ENCODE results near the gene BEND5.

BEND5 gene

GRCh38 chr1:48679859-48680258 lies 96.8 kb downstream of the BEND5 start (continued):
- TF ChIP-seq ZNF560 (tag by site-specific recombination; IDR thresholded peaks at IDR 0.05; ENCODE audit: borderline replicate concordance), result no peak

- ChIA-PET CTCF (interaction anchor here (0.7 to 4.0 kb wide), 9 partner anchors 10 to 139 kb away, joined by 3 to 48 read pairs (median 5); no protein-coding TSS in a partner anchor), POLR2A (no interaction called here)
- TF ChIP-seq ZFP3 (tag by site-specific recombination; IDR thresholded peaks at IDR 0.05; ENCODE audit: low read depth) (no peak), ZSCAN23 (tag by site-specific recombination; IDR thresholded peaks at IDR 0.05) (no peak), MZF1 (tag by site-specific recombination; IDR thresholded peaks at IDR 0.05; ENCODE audit: borderline replicate concordance) (no peak), ZFHX2 (tag by site-specific recombination; conservative IDR thresholded peaks at IDR 0.05) (no peak), ZSCAN16 (tag by site-specific recombination; IDR thresholded peaks at IDR 0.05) (no peak), ZNF302 (tag by site-specific recombination; IDR thresholded peaks at IDR 0.05; ENCODE audit: low read depth) (no peak), ZNF544 (tag by site-specific recombination; IDR thresholded peaks at IDR 0.05) (no peak), CTCF (tag by site-specific recombination; IDR thresholded peaks at IDR 0.05) (no peak), ZNF530 (tag by site-specific recombination; IDR thresholded peaks at IDR 0.05; ENCODE audit: low read depth) (no peak), RBAK (tag by site-specific recombination; IDR thresholded peaks at IDR 0.05) (no peak), ZNF175 (tag by site-specific recombination; IDR thresholded peaks at IDR 0.05) (no peak), ZNF768 (tag by site-specific recombination; IDR thresholded peaks at IDR 0.05) (no peak), ZBTB10 (tag by site-specific recombination; IDR thresholded peaks at IDR 0.05) (no peak)
- TF ChIP-seq, protein P1, sequence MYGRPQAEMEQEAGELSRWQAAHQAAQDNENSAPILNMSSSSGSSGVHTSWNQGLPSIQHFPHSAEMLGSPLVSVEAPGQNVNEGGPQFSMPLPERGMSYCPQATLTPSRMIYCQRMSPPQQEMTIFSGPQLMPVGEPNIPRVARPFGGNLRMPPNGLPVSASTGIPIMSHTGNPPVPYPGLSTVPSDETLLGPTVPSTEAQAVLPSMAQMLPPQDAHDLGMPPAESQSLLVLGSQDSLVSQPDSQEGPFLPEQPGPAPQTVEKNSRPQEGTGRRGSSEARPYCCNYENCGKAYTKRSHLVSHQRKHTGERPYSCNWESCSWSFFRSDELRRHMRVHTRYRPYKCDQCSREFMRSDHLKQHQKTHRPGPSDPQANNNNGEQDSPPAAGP (tag by site-specific recombination; IDR thresholded peaks at IDR 0.05), result no peak
- TF ChIP-seq, protein P2, sequence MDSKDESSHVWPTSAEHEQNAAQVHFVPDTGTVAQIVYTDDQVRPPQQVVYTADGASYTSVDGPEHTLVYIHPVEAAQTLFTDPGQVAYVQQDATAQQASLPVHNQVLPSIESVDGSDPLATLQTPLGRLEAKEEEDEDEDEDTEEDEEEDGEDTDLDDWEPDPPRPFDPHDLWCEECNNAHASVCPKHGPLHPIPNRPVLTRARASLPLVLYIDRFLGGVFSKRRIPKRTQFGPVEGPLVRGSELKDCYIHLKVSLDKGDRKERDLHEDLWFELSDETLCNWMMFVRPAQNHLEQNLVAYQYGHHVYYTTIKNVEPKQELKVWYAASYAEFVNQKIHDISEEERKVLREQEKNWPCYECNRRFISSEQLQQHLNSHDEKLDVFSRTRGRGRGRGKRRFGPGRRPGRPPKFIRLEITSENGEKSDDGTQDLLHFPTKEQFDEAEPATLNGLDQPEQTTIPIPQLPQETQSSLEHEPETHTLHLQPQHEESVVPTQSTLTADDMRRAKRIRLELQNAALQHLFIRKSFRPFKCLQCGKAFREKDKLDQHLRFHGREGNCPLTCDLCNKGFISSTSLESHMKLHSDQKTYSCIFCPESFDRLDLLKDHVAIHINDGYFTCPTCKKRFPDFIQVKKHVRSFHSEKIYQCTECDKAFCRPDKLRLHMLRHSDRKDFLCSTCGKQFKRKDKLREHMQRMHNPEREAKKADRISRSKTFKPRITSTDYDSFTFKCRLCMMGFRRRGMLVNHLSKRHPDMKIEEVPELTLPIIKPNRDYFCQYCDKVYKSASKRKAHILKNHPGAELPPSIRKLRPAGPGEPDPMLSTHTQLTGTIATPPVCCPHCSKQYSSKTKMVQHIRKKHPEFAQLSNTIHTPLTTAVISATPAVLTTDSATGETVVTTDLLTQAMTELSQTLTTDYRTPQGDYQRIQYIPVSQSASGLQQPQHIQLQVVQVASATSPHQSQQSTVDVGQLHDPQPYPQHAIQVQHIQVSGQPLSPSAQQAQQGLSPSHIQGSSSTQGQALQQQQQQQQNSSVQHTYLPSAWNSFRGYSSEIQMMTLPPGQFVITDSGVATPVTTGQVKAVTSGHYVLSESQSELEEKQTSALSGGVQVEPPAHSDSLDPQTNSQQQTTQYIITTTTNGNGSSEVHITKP (tag by site-specific recombination; IDR thresholded peaks at IDR 0.05), result no peak
- Histone ChIP-seq H3K4me3 (ENCODE audit: low read depth, low read length) (no peak overlapping the region), H3K27ac (ENCODE audit: extremely low read depth, low read depth, low read length) (no peak overlapping the region), H3K36me3 (ENCODE audit: control insufficient read depth in 2 of 2, insufficient read depth in 1 of 2, low read length in 2 of 2) (no peaks in the 10 kb centered on the region), H3K9me3 (ENCODE audit: control insufficient read depth, insufficient read depth, low read depth, low read length) (no peaks in the 10 kb centered on the region), H3K4me1 (ENCODE audit: control insufficient read depth, insufficient read depth, low read length) (no peaks in the 10 kb centered on the region)
These were observed 97.8 kb downstream of the BEND5 start for GRCh38 chr1:48678710-48679505.

All from HEK293 (cell line).